ENCODE results near the gene IL36B.

The IL36B gene

GRCh38 chr2:113076954-113077669 lies 24.4 kb upstream of the IL36B start:
- in situ Hi-C loops (cut with MboI; ENCODE audit: low sequenced_read_pairs): no loop called here

- in situ Hi-C loops (cut with MboI; ENCODE audit: low sequenced_read_pairs): no loop called here
These were observed 22.9 kb upstream of the IL36B start for GRCh38 chr2:113075600-113075999.

GRCh38 chr2:113075030-113075429 lies 22.4 kb upstream of the IL36B start:
- in situ Hi-C loops (cut with MboI; ENCODE audit: low sequenced_read_pairs): no loop called here

GRCh38 chr2:113073325-113073834 lies 20.7 kb upstream of the IL36B start:
- in situ Hi-C loops (cut with MboI; ENCODE audit: low sequenced_read_pairs): no loop called here

- in situ Hi-C loops (cut with MboI; ENCODE audit: low sequenced_read_pairs): no loop called here
These were observed 19.9 kb upstream of the IL36B start for GRCh38 chr2:113072584-113072983.

GRCh38 chr2:113070606-113070975 lies 17.9 kb upstream of the IL36B start:
- in situ Hi-C loops (cut with MboI; ENCODE audit: low sequenced_read_pairs): no loop called here

GRCh38 chr2:113069676-113070605 lies 17.3 kb upstream of the IL36B start:
- in situ Hi-C loops (cut with MboI; ENCODE audit: low sequenced_read_pairs): no loop called here

GRCh38 chr2:113068706-113069485 lies 16.2 kb upstream of the IL36B start:
- in situ Hi-C loops (cut with MboI; ENCODE audit: low sequenced_read_pairs): no loop called here

- in situ Hi-C loops (cut with MboI; ENCODE audit: low sequenced_read_pairs): no loop called here
These were observed 15.6 kb upstream of the IL36B start for GRCh38 chr2:113068249-113068648.

GRCh38 chr2:113067681-113068080 lies 15.0 kb upstream of the IL36B start, which contains the start of gene IL1F10:
IL1F10 (plus strand) TSS chr2:113067970; CDS start chr2:113072739, 4,769 bp downstream.
- in situ Hi-C loops (cut with MboI; ENCODE audit: low sequenced_read_pairs): no loop called here

- in situ Hi-C loops (cut with MboI; ENCODE audit: low sequenced_read_pairs): no loop called here
These were observed 12.2 kb upstream of the IL36B start for GRCh38 chr2:113064898-113065297.

- in situ Hi-C loops (cut with MboI; ENCODE audit: low sequenced_read_pairs): no loop called here
These were observed 11.6 kb upstream of the IL36B start for GRCh38 chr2:113064281-113064680.

- in situ Hi-C loops (cut with MboI; ENCODE audit: low sequenced_read_pairs): no loop called here
These were observed 9.5 kb upstream of the IL36B start for GRCh38 chr2:113061896-113062770.

GRCh38 chr2:113061241-113061640 lies 8.6 kb upstream of the IL36B start:
- in situ Hi-C loops (cut with MboI; ENCODE audit: low sequenced_read_pairs): no loop called here

GRCh38 chr2:113060796-113061195 lies 8.1 kb upstream of the IL36B start:
- in situ Hi-C loops (cut with MboI; ENCODE audit: low sequenced_read_pairs): no loop called here

GRCh38 chr2:113060396-113060795 lies 7.7 kb upstream of the IL36B start:
- in situ Hi-C loops (cut with MboI; ENCODE audit: low sequenced_read_pairs): no loop called here

GRCh38 chr2:113058998-113059960 lies 6.6 kb upstream of the IL36B start, which contains the start of gene IL36RN:
IL36RN (plus strand) TSS chr2:113059198; CDS start chr2:113059439, 241 bp downstream.
- in situ Hi-C loops (cut with MboI; ENCODE audit: low sequenced_read_pairs): no loop called here

GRCh38 chr2:113058411-113058994 lies 5.8 kb upstream of the IL36B start:
- in situ Hi-C loops (cut with MboI; ENCODE audit: low sequenced_read_pairs): no loop called here

All from HL-60/S4 (cell line).